GM21423 (cell line): ENCODE results near the gene VSTM5.

Source experiments
- ATAC-seq: cut with Tn5 transposase; IDR thresholded peaks from one replicate; pipeline ENCODE4 v1.9.1; 2021; ENCODE audit warnings: mild to moderate bottlenecking, moderate library complexity; ENCODE audit not compliant: unreplicated experiment

VSTM5 gene

GRCh38 chr11:93843906-93844305 is 6.5 kb downstream of the VSTM5 start:
- no peak for ATAC-seq

GRCh38 chr11:93842461-93842860 is 8.0 kb downstream of the VSTM5 start:
- ATAC-seq: no peak

- ATAC-seq: no peak
Measured at GRCh38 chr11:93842034-93842433, 8.4 kb downstream of the VSTM5 start.

- no peak for ATAC-seq
Measured at GRCh38 chr11:93841446-93841845, 9.0 kb downstream of the VSTM5 start.

- no peak for ATAC-seq
Measured at GRCh38 chr11:93840981-93841380, 9.4 kb downstream of the VSTM5 start.

GRCh38 chr11:93840180-93840579 is 10.2 kb downstream of the VSTM5 start:
- no peak for ATAC-seq

GRCh38 chr11:93838967-93839366 is 11.5 kb downstream of the VSTM5 start:
- no peak for ATAC-seq

GRCh38 chr11:93832780-93833179 is 17.6 kb downstream of the VSTM5 start:
- no peak for ATAC-seq

- no peak for ATAC-seq
Measured at GRCh38 chr11:93831343-93832127, 18.9 kb downstream of the VSTM5 start.

GRCh38 chr11:93829598-93829997 is 20.8 kb downstream of the VSTM5 start:
- no peak for ATAC-seq

- no peak for ATAC-seq
Measured at GRCh38 chr11:93827363-93827762, 23.1 kb downstream of the VSTM5 start.

GRCh38 chr11:93823210-93823609 is 27.2 kb downstream of the VSTM5 start:
- ATAC-seq: no peak

GRCh38 chr11:93822359-93822758 is 28.1 kb downstream of the VSTM5 start:
- no peak for ATAC-seq

GRCh38 chr11:93821617-93822016 is 28.8 kb downstream of the VSTM5 start:
- no peak for ATAC-seq

GRCh38 chr11:93820847-93821246 is 29.6 kb downstream of the VSTM5 start:
- ATAC-seq: no peak

- no peak for ATAC-seq
Measured at GRCh38 chr11:93819966-93820695, 30.3 kb downstream of the VSTM5 start.

GRCh38 chr11:93817426-93818348 is 32.7 kb downstream of the VSTM5 start:
- ATAC-seq: no peak

GRCh38 chr11:93814966-93815633 is 35.3 kb downstream of the VSTM5 start:
- no peak for ATAC-seq

- ATAC-seq: no peak
Measured at GRCh38 chr11:93813974-93814373, 36.4 kb downstream of the VSTM5 start.

GRCh38 chr11:93807980-93808379 is 42.4 kb downstream of the VSTM5 start:
- no peak for ATAC-seq

- ATAC-seq: no peak
Measured at GRCh38 chr11:93804879-93805278, 45.5 kb downstream of the VSTM5 start.
